Esophagus muscularis mucosa (tissue), 4 donors: ENCODE measurements around the gene ZNF343.

Experiments used
- CTCF ChIP-seq, 3 experiments: fragments of 200-600 bp in 2 of 3; fragments of 450-650 bp in 1 of 3; sonication (generic) in 2 of 3; IDR thresholded peaks; one replicate each; pipeline ENCODE4 v1.5.1; 2017 to 2019; ENCODE audit warnings: antibody characterized with exemption in 3 of 3, mild to moderate bottlenecking in 2 of 3, moderate library complexity in 1 of 3
- EP300 ChIP-seq: sonication (generic); formaldehyde crosslinking; IDR thresholded peaks from one replicate; pipeline ENCODE4 v1.6.1; 2017; ENCODE audit warnings: antibody characterized with exemption
- POLR2A ChIP-seq: fragments of 450-650 bp; IDR thresholded peaks from one replicate; pipeline ENCODE4 v1.6.1; 2017; ENCODE audit warnings: antibody characterized with exemption, moderate library complexity, mild to moderate bottlenecking, low read depth
- POLR2AphosphoS5 ChIP-seq, 2 donors: sonication (generic); formaldehyde crosslinking; IDR thresholded peaks; one replicate each; pipeline ENCODE4 v1.6.1; 2017; ENCODE audit warnings: antibody characterized with exemption in 2 of 2

- TF ChIP-seq CTCF (IDR thresholded peaks at IDR 0.05) (no peak), POLR2A (no peak), POLR2AphosphoS5 (IDR thresholded peaks at IDR 0.05) (no peak), EP300 (no peak)
Measured at GRCh38 chr20:2518096-2518495, 9.4 kb upstream of the ZNF343 start.
